ENCODE results near the gene ANGPTL4.
A peak's percentile ranks its signal among the peaks of the same experiment; 100 is the strongest.
"Not testable (repeated sequence)": the region's sequence is repeated elsewhere in the genome, so short reads cannot be mapped to it uniquely, and the experiment has no call there.

Gene ANGPTL4

GRCh38 chr19:8363803-8364771, at the start of gene ANGPTL4:
Gene ANGPTL4, plus strand, starts transcription at chr19:8364155. Its CDS starts 167 bp downstream, at chr19:8364322.
- DNase-seq (ENCODE audit: low read depth), result peak; percentile 47

- DNase-seq (ENCODE audit: low read depth), result not testable (repeated sequence)
Observed at GRCh38 chr19:8314981-8315640, 48.8 kb upstream of the ANGPTL4 start.

DNA sequence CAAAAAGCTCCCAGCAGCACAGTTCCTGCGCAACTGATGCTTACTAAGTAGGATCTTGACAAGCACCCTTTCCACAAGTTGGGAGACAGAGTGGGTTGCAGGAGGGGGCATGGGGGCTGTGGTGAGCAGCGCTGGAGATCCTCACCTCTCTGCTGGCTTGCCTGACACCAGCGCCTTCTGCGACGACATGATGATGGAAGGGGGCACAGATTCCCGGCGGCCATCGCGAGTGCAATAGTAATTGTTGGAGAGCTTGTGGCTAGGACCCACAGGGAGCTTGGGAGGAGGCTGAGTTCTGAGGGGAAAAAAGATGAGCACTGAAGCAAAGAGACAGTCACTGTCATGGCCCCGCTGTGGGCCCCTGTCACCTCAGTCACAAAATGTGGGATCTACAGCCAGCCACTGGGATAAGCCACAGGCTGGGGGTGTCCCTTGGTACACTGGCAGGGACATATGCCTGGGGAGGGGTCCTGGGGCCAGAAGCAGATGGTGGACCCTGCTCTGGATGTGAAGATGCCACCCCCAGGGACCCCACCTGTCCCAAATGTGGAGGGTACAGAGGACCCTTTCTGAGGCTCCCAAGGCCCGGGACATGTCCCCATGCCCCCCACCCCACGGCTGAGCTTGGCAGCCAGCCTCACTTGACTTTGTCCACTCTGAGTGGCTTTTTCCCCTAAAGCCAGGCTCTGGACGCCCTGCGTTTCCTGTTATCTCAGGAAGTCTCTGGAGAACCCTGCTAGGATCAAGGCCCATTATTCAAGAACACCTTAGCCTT, 47.4 kb upstream of the ANGPTL4 start:
- no peak for DNase-seq (ENCODE audit: low read depth)

DNA sequence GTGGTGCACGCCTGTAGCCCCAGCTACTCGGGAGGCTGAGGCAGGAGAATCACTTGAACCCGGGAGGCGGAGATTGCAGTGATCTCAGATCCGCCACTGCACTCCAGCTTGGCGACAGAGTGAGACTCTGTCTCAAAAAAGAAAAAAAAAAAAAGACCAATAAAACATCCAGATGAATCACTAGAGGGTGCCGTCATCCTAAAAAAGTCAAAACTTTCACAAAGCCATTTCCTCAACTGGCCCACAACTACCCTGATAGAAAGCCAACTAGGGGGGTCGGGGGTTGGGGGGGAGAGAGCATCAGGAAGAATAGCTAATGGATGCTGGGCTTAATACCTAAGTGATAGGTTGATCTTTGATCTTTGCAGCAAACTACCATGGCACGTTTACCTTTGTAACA, 45.1 kb upstream of the ANGPTL4 start:
- DNase-seq (ENCODE audit: low read depth), result not testable (repeated sequence)

- no peak for DNase-seq (ENCODE audit: low read depth)
Observed at GRCh38 chr19:8319807-8320520, 44.0 kb upstream of the ANGPTL4 start.

DNA sequence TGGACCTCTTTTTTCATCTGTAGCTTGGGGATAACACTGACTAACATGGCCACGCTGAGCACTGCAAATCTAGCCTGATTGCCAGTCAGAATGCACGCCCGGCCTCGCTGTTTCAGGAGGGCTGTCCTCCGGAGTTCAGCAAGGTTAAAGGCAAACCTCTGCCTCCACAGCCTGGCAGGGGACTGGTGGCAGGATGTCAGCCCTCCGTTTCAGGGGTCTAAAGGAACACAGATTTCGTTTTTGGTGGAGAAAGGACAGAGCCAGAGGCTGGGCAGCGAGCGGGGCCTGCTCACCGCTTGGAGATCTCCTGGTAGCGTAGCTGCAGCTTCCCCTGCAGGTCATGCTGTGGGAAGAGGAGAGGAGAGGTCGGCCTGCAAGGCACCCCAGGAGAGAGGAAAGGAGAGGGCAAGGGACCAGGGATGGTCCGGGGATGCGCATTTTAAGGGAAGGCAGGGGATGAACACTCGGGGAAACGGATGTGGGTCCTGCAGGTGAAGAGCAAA, 43.3 kb upstream of the ANGPTL4 start:
- DNase-seq (ENCODE audit: low read depth), result no peak

GRCh38 chr19:8321067-8321985, 42.6 kb upstream of the ANGPTL4 start, which contains the start of the genes NDUFA7 and RPS28:
Gene NDUFA7, minus strand, starts transcription at chr19:8321375. Its CDS starts 17 bp downstream, at chr19:8321358.
Gene RPS28, plus strand, starts transcription at chr19:8321496. Its CDS starts 35 bp downstream, at chr19:8321531.
- peak; percentile 87 for DNase-seq (ENCODE audit: low read depth)

GRCh38 chr19:8321986-8322637, 41.8 kb upstream of the ANGPTL4 start:
- DNase-seq (ENCODE audit: low read depth), result no peak

GRCh38 chr19:8322638-8322997, 41.3 kb upstream of the ANGPTL4 start:
- DNase-seq (ENCODE audit: low read depth), result no peak

GRCh38 chr19:8323781-8324185, 40.2 kb upstream of the ANGPTL4 start:
- no peak for DNase-seq (ENCODE audit: low read depth)

GRCh38 chr19:8324186-8325050, 39.5 kb upstream of the ANGPTL4 start:
- DNase-seq (ENCODE audit: low read depth), result no peak

- DNase-seq (ENCODE audit: low read depth), result no peak
Observed at GRCh38 chr19:8325454-8325853, 38.5 kb upstream of the ANGPTL4 start.

- DNase-seq (ENCODE audit: low read depth), result no peak
Observed at GRCh38 chr19:8329996-8330395, 34.0 kb upstream of the ANGPTL4 start.

- DNase-seq (ENCODE audit: low read depth), result no peak
Observed at GRCh38 chr19:8331263-8331845, 32.6 kb upstream of the ANGPTL4 start.

- DNase-seq (ENCODE audit: low read depth), result no peak
Observed at GRCh38 chr19:8332976-8333766, 30.8 kb upstream of the ANGPTL4 start.

DNA sequence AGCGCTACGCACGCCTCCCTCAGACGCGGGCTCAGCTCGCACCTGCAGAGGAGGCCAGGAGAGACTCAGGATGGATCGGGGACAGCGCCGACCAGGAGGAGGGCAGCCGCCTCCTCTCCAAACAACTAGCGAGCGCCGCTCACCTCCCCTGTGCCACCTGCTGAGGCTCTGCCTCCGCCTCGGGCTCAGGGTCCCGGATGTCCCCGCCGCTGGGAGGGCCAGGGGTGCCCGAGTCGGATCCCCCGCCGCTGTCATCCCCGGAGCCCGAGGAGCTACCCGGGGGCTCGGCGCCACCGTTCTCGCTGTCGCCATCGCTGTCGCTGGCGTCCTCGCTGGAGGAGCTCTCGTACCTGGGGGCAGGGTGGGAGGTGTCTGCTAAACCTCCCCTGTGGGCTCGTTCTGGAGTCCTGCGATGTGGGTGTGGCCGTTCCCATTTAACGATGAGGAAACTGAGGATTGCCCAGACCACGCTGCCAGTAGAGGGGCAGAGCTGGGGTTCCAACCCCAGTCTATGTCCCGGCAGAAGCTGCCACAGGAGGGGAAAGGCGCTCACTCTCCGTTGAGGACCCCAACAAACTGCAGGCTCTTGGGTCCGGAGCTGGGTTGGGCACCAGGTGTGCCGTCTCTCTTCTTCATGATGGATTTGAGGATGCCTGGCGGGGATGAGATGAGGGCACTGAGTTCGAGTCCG, 30.0 kb upstream of the ANGPTL4 start:
- DNase-seq (ENCODE audit: low read depth), result no peak
